GM23338 (cell line): ENCODE measurements around the gene NOL9. TPM values are rescaled to one million over a fixed set of nuclear protein-coding genes. Genes with fewer than 3 reads are reported as not detected.

Experiments used
- ATAC-seq: fragments of 200-7000 bp; cut with Tn5 transposase; 3 replicates; pipeline ENCODE4 v1.9.1; 2020
- DNase-seq: peaks from one replicate; pipeline ENCODE4 v3.0.0-alpha.2; 2015; ENCODE audit warnings: low spot score
- H2AFZ ChIP-seq: fragments of 200-600 bp; sonication (generic); 2 replicates; pipeline ENCODE4 v1.8.0; 2016; ENCODE audit warnings: antibody characterized with exemption, mild to moderate bottlenecking, moderate library complexity
- H3F3A ChIP-seq: fragments of 200-600 bp; sonication (generic); replicated peaks from 2 replicates; pipeline ENCODE4 v1.8.0; 2017; ENCODE audit warnings: antibody characterized with exemption, mixed run types, low read depth
- H3K27ac ChIP-seq: fragments of 200-600 bp; sonication (generic); 2 replicates; pipeline ENCODE4 v1.6.1; 2016; ENCODE audit warnings: low read depth
- H3K27me3 ChIP-seq: fragments of 200-600 bp; sonication (generic); 2 replicates; pipeline ENCODE4 v1.8.0; 2016; ENCODE audit warnings: mild to moderate bottlenecking, mixed run types, moderate library complexity; ENCODE audit not compliant: insufficient read depth
- H3K36me3 ChIP-seq: fragments of 200-600 bp; sonication (generic); 2 replicates; pipeline ENCODE4 v1.8.0; 2016; ENCODE audit warnings: mild to moderate bottlenecking; ENCODE audit not compliant: insufficient read depth
- H3K4me1 ChIP-seq: fragments of 200-600 bp; sonication (generic); 2 replicates; pipeline ENCODE4 v1.8.0; 2016; ENCODE audit warnings: mild to moderate bottlenecking, moderate library complexity; ENCODE audit not compliant: insufficient read depth
- H3K4me2 ChIP-seq: fragments of 200-600 bp; sonication (generic); 2 replicates; pipeline ENCODE4 v1.7.1; 2017; ENCODE audit warnings: mixed run types
- H3K4me3 ChIP-seq: fragments of 200-600 bp; sonication (generic); 2 replicates; pipeline ENCODE4 v1.6.1; 2016; ENCODE audit warnings: mixed run types
- H3K79me2 ChIP-seq: fragments of 200-600 bp; sonication (generic); replicated peaks from 2 replicates; pipeline ENCODE4 v1.8.0; 2017; ENCODE audit warnings: mild to moderate bottlenecking; ENCODE audit not compliant: insufficient read depth
- H3K9me2 ChIP-seq: fragments of 200-600 bp; sonication (generic); 2 replicates; pipeline ENCODE4 v1.8.0; 2017; ENCODE audit not compliant: insufficient read depth
- H4K20me1 ChIP-seq: fragments of 200-600 bp; sonication (generic); replicated peaks from 2 replicates; pipeline ENCODE4 v1.8.0; 2017; ENCODE audit warnings: mild to moderate bottlenecking; ENCODE audit not compliant: insufficient read depth
- H3K27ac Mint-ChIP-seq: 2 replicates; pipeline ENCODE4 v1.8.0; 2020; ENCODE audit warnings: inconsistent platforms, mild to moderate bottlenecking, moderate library complexity, mixed read lengths
- H3K27me3 Mint-ChIP-seq: 3 replicates; pipeline ENCODE4 v1.8.0; 2022; ENCODE audit warnings: low read depth, mild to moderate bottlenecking, moderate library complexity, mixed read lengths, inconsistent platforms; ENCODE audit not compliant: insufficient read depth, poor library complexity
- H3K36me3 Mint-ChIP-seq: 3 replicates; pipeline ENCODE4 v1.8.0; 2021; ENCODE audit warnings: low read depth, mild to moderate bottlenecking, inconsistent platforms, moderate library complexity, mixed read lengths
- H3K4me1 Mint-ChIP-seq: 3 replicates; pipeline ENCODE4 v1.8.0; 2020; ENCODE audit warnings: mild to moderate bottlenecking, inconsistent platforms, mixed read lengths
- H3K4me3 Mint-ChIP-seq: 3 replicates; pipeline ENCODE4 v1.8.0; 2021; ENCODE audit warnings: moderate library complexity, mild to moderate bottlenecking, inconsistent platforms, mixed read lengths
- H3K9me3 Mint-ChIP-seq: 3 replicates; pipeline ENCODE4 v1.8.0; 2020; ENCODE audit warnings: moderate library complexity, mild to moderate bottlenecking, inconsistent platforms, mixed read lengths
- CTCF ChIP-seq, 2 experiments: fragments of 200-600 bp in 1 of 2; sonication (generic) in 1 of 2; conservative IDR thresholded peaks; 2 replicates each; pipeline versions ENCODE4 v1.5.1 to v1.6.1; 2016 to 2017; ENCODE audit warnings: antibody characterized with exemption in 2 of 2, low read depth in 2 of 2, mild to moderate bottlenecking in 2 of 2, moderate library complexity in 1 of 2
- ETS1 ChIP-seq: IDR thresholded peaks from 2 replicates; pipeline ENCODE4 v1.6.1; 2016; ENCODE audit warnings: antibody characterized with exemption
- EZH2 ChIP-seq: fragments of 200-600 bp; sonication (generic); IDR thresholded peaks from one replicate; pipeline ENCODE4 v1.8.0; 2017; ENCODE audit warnings: antibody characterized with exemption, mild to moderate bottlenecking, low read depth; ENCODE audit not compliant: unreplicated experiment
- EZH2phosphoT487 ChIP-seq: fragments of 200-600 bp; sonication (generic); IDR thresholded peaks from one replicate; pipeline ENCODE4 v1.8.1; 2018; ENCODE audit warnings: antibody characterized with exemption; ENCODE audit not compliant: unreplicated experiment
- JUNB ChIP-seq: IDR thresholded peaks from one replicate; pipeline ENCODE4 v1.6.1; 2016; ENCODE audit warnings: antibody characterized with exemption; ENCODE audit not compliant: unreplicated experiment
- POLR2AphosphoS5 ChIP-seq: IDR thresholded peaks from 2 replicates; pipeline ENCODE4 v1.6.1; 2016; ENCODE audit warnings: antibody characterized with exemption, low read depth
- STAT1 ChIP-seq: IDR thresholded peaks from one replicate; pipeline ENCODE4 v1.6.1; 2016; ENCODE audit warnings: antibody characterized with exemption; ENCODE audit not compliant: unreplicated experiment
- ZNF331 ChIP-seq: fragments of 250-450 bp; sonication (Bioruptor Pico); IDR thresholded peaks from 2 replicates; pipeline ENCODE4 v1.5.0; 2020; ENCODE audit warnings: low read depth, mild to moderate bottlenecking, moderate library complexity
- ZNF462 ChIP-seq: fragments of 250-450 bp; sonication (Bioruptor Pico); IDR thresholded peaks from 2 replicates; pipeline ENCODE4 v1.5.0; 2020; ENCODE audit warnings: mild to moderate bottlenecking, moderate library complexity
- polyA plus RNA-seq: library from polyadenylated mRNA; unstranded; fragments of >200 nt; fragmentation: Nextera tagmentation; extraction: Ambion mirVana; gene quantifications from 2 replicates; pipeline ENCODE4 v1.2.1, GENCODE V29; 2016
- total RNA-seq: library from RNA; depleted of rRNA; stranded (reverse); fragments of >200 nt; shearing (Covaris generic); gene quantifications from 2 replicates; pipeline ENCODE4 v1.2.3, GENCODE V29; 2014

Gene NOL9
- total and polyA plus RNA-seq, 2 experiments from 2014 or later: 13.2 to 48.5 TPM

GRCh38 chr1:6489799-6490180 is 64.5 kb downstream of the NOL9 start:
- no peaks in the 10 kb centered on the region for H3K36me3 Mint-ChIP-seq
- peak overlapping the region; percentile 96 for H2AFZ ChIP-seq
- H3K4me1 Mint-ChIP-seq: peaks cover 29% of the 10 kb centered on the region
- peak overlapping the region; percentile 74 for H3K4me3 Mint-ChIP-seq
- no peaks in the 10 kb centered on the region; the same call in 1 of the 2 replicates for H4K20me1 ChIP-seq
- H3K27me3 Mint-ChIP-seq: peaks cover 17% of the 10 kb centered on the region
- H3K4me3 ChIP-seq: peak overlapping the region; percentile 94
- no peaks in the 10 kb centered on the region for H3K9me3 Mint-ChIP-seq
- ATAC-seq (peak; percentile 65), DNase-seq (peak; percentile 85)
- peaks cover 2% of the 10 kb centered on the region; the same call in 1 of the 2 replicates for H3K27me3 ChIP-seq
- H3K79me2 ChIP-seq: no peaks in the 10 kb centered on the region
- no peak overlapping the region for H3K27ac Mint-ChIP-seq
- no peaks in the 10 kb centered on the region for H3K36me3 ChIP-seq
- peaks cover 15% of the 10 kb centered on the region for H3F3A ChIP-seq
- TF ChIP-seq ZNF331 (CRISPR knock-in tag) (no peak), CTCF (conservative IDR thresholded peaks at IDR 0.05; ENCODE audit: low read depth in 2 of 2) (peak; percentile 84 to 93), JUNB (no peak), POLR2AphosphoS5 (no peak)
- H3K9me2 ChIP-seq: no peaks in the 10 kb centered on the region
- H3K4me1 ChIP-seq: peaks cover 16% of the 10 kb centered on the region
- no peak overlapping the region for H3K27ac ChIP-seq
- peak overlapping the region; percentile 97 for H3K4me2 ChIP-seq

GRCh38 chr1:6489383-6489765 is 64.9 kb downstream of the NOL9 start:
- H3K4me1 ChIP-seq: peaks cover 16% of the 10 kb centered on the region
- ATAC-seq (no peak), DNase-seq (no peak)
- Mint-ChIP-seq H3K27ac (no peak overlapping the region), H3K27me3 (peaks cover 20% of the 10 kb centered on the region), H3K4me3 (peak overlapping the region; percentile 74; the same call in 2 of the 3 replicates), H3K9me3 (no peaks in the 10 kb centered on the region), H3K4me1 (peaks cover 33% of the 10 kb centered on the region), H3K36me3 (no peaks in the 10 kb centered on the region)
- peaks cover 15% of the 10 kb centered on the region for H3F3A ChIP-seq
- H4K20me1 ChIP-seq: no peaks in the 10 kb centered on the region; the same call in 1 of the 2 replicates
- no peak overlapping the region for H2AFZ ChIP-seq
- H3K4me3 ChIP-seq: peak overlapping the region; percentile 94; the same call in 1 of the 2 replicates
- no peaks in the 10 kb centered on the region for H3K36me3 ChIP-seq
- H3K4me2 ChIP-seq: peak overlapping the region; percentile 97
- H3K9me2 ChIP-seq: no peaks in the 10 kb centered on the region
- no peaks in the 10 kb centered on the region for H3K79me2 ChIP-seq
- no peak overlapping the region for H3K27ac ChIP-seq
- H3K27me3 ChIP-seq: peaks cover 6% of the 10 kb centered on the region; the same call in 1 of the 2 replicates
- TF ChIP-seq EZH2 (no peak), JUNB (no peak), ETS1 (no peak), CTCF (conservative IDR thresholded peaks at IDR 0.05; ENCODE audit: low read depth in 2 of 2) (no peak), EZH2phosphoT487 (no peak), STAT1 (no peak), ZNF462 (CRISPR knock-in tag) (no peak), ZNF331 (CRISPR knock-in tag) (no peak)
